Measurements from ENCODE around the gene LRRC14B. TPM values are rescaled to one million over a fixed set of nuclear protein-coding genes. Genes with fewer than 3 reads are reported as not detected.

LRRC14B gene
- total and polyA plus RNA-seq, 2 of the 13 experiments (the other 11 are each of a cell fraction or from before 2014, with no cell fraction given), result not detected

- no peak for TF ChIP-seq ZNF407 (CRISPR knock-in tag; IDR thresholded peaks at IDR 0.05; ENCODE audit: not compliant biosample characterization)
- no peak for TF ChIP-seq ZNF670 (CRISPR knock-in tag; IDR thresholded peaks at IDR 0.05; ENCODE audit: borderline replicate concordance)
- no peak for TF ChIP-seq HNRNPH1 (optimal IDR thresholded peaks at IDR 0.05; ENCODE audit: low read depth, low read length)
- TF ChIP-seq ZNF576 (CRISPR knock-in tag; IDR thresholded peaks at IDR 0.05), result no peak
These were observed 16.3 kb downstream of the LRRC14B start (continued) for GRCh38 chr5:207599-207998.
